Prostate gland (tissue), 2 donors: ENCODE data around the gene IRF4. TPM values are rescaled to one million over a fixed set of nuclear protein-coding genes. Genes with fewer than 3 reads are reported as not detected.

Experiments used
- DNase-seq: peaks from one replicate; pipeline ENCODE4 v3.0.0-alpha.2; 2019; ENCODE audit warnings: low spot score
- H3K27ac ChIP-seq, 2 donors: fragments of 200-600 bp; sonication (generic); 2 replicates each; pipeline ENCODE4 v1.5.1; 2017 to 2019
- H3K27me3 ChIP-seq: fragments of 200-600 bp; sonication (generic); replicated peaks from 2 replicates; pipeline ENCODE4 v1.5.1; 2019; ENCODE audit not compliant: insufficient read depth
- H3K36me3 ChIP-seq, 2 donors: fragments of 200-600 bp; sonication (generic); 1 replicate in 1 of 2; 2 replicates in 1 of 2; pipeline versions ENCODE4 v1.5.1 to v1.8.1; 2017 to 2019
- H3K4me1 ChIP-seq: fragments of 200-600 bp; sonication (generic); replicated peaks from 2 replicates; pipeline ENCODE4 v1.5.1; 2019
- H3K4me3 ChIP-seq, 2 donors: fragments of 200-600 bp; sonication (generic); 2 replicates each; pipeline ENCODE4 v1.5.1; 2017 to 2019
- H3K9me3 ChIP-seq: fragments of 200-600 bp; sonication (generic); 2 replicates; pipeline ENCODE4 v1.5.1; 2017
- POLR2A ChIP-seq: fragments of 450-650 bp; IDR thresholded peaks from one replicate; pipeline ENCODE4 v1.6.1; 2016; ENCODE audit warnings: antibody characterized with exemption, mild to moderate bottlenecking
- POLR2AphosphoS5 ChIP-seq: sonication (generic); formaldehyde crosslinking; IDR thresholded peaks from one replicate; pipeline ENCODE4 v1.6.1; 2017; ENCODE audit warnings: antibody characterized with exemption
- WGBS: methylation state at CpG from one replicate; pipeline ENCODE4 v1.1.5; 2018; 5-methylcytosine and 5-hydroxymethylcytosine counted together
- intact Hi-C: fragments of 100-400 bp; cut with DNase I; formaldehyde crosslinking; loops from one replicate; pipeline ENCODE4 v1.14.2; 2022
- total RNA-seq, 2 donors: library from RNA; depleted of rRNA; stranded (reverse); fragments of >200 nt; gene quantifications; one replicate each; pipeline ENCODE4 v1.1.0, GENCODE V29; 2016
- TF ChIP-seq, protein P1 (sequence below), 4 experiments: fragments of 200-600 bp in 2 of 4; fragments of 450-650 bp in 2 of 4; sonication (generic) in 2 of 4; IDR thresholded peaks; 1 replicate in 3 of 4; 2 replicates in 1 of 4; pipeline ENCODE4 v1.5.1; 2016 to 2019; ENCODE audit warnings: antibody characterized with exemption in 4 of 4, mild to moderate bottlenecking in 2 of 4, moderate library complexity in 2 of 4

The IRF4 gene
- total RNA-seq, 2 donors from 2014 or later: 0.77 to 1.6 TPM

DNA sequence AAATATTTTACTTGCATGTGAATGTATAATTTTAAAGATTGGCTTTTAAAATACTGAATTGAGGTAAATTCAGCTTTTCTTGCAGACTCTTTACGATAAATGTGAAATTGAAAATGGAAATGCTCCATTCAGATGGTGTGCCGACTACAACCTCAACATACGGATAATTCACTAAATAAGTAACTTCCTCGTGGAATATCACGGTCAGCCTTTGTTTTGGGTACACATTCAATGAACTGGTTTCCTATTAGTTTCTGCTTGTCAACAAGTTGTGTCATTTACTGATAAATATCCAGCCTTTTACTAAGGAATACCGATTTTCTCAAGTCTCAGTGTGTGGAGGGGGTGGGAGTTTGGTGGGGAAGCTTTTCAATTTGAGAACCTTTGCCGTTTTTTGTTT, 2.4 kb upstream of the IRF4 start:
- H3K36me3 ChIP-seq: no peaks in the 10 kb centered on the region

DNA sequence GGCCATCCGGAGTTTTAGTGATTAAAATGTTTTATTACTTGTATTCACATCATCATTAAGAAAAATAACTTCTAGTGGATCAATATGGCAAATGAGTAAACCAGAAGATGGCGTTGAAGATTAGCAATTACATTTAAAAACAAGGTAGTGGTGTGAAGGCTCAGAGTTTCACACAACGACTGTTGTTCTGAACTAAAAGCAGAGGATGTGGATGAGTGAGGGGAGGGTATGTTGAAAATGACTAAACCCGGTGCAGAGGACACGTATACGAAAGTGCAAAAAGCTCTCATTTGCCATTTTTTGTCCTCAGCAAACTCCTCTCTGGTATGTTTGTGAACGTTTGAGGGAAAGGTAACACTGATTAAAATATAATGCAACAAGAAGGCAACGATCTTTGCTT, 1.9 kb upstream of the IRF4 start:
- Histone ChIP-seq H3K27ac (no peak overlapping the region), H3K36me3 (no peaks in the 10 kb centered on the region), H3K4me1 (peaks cover 5% of the 10 kb centered on the region), H3K9me3 (no peaks in the 10 kb centered on the region), H3K4me3 (no peak overlapping the region), H3K27me3 (peaks cover 45% of the 10 kb centered on the region)
- TF ChIP-seq POLR2AphosphoS5 (no peak), POLR2A (no peak)
- TF ChIP-seq, protein P1, sequence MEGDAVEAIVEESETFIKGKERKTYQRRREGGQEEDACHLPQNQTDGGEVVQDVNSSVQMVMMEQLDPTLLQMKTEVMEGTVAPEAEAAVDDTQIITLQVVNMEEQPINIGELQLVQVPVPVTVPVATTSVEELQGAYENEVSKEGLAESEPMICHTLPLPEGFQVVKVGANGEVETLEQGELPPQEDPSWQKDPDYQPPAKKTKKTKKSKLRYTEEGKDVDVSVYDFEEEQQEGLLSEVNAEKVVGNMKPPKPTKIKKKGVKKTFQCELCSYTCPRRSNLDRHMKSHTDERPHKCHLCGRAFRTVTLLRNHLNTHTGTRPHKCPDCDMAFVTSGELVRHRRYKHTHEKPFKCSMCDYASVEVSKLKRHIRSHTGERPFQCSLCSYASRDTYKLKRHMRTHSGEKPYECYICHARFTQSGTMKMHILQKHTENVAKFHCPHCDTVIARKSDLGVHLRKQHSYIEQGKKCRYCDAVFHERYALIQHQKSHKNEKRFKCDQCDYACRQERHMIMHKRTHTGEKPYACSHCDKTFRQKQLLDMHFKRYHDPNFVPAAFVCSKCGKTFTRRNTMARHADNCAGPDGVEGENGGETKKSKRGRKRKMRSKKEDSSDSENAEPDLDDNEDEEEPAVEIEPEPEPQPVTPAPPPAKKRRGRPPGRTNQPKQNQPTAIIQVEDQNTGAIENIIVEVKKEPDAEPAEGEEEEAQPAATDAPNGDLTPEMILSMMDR (IDR thresholded peaks at IDR 0.05): no peak
- no peak for DNase-seq
- intact Hi-C loops: no loop called here
- 43% methylated on average over 8 of the region's 8 CpGs for WGBS

More for the DNA sequence above, 2.4 kb upstream of the IRF4 start:
- no peak overlapping the region for H3K27ac ChIP-seq
- no peak for TF ChIP-seq POLR2AphosphoS5
- TF ChIP-seq, protein P1 (IDR thresholded peaks at IDR 0.05): no peak
- TF ChIP-seq POLR2A: no peak
- no peak for DNase-seq
- H3K27me3 ChIP-seq: peaks cover 45% of the 10 kb centered on the region
- no peaks in the 10 kb centered on the region for H3K9me3 ChIP-seq
- intact Hi-C loops: no loop called here
- peaks cover 5% of the 10 kb centered on the region for H3K4me1 ChIP-seq
- H3K4me3 ChIP-seq: no peak overlapping the region
- WGBS: 79% methylated on average over 7 of the region's 7 CpGs

GRCh38 chr6:390914-391558, 516 bp upstream of the IRF4 start:
- no peaks in the 10 kb centered on the region for H3K9me3 ChIP-seq
- H3K27me3 ChIP-seq: peaks cover 45% of the 10 kb centered on the region
- DNase-seq: no peak
- H3K27ac ChIP-seq: no peak overlapping the region
- 2% methylated on average over 28 of the region's 44 CpGs for WGBS
- intact Hi-C loops: no loop called here
- TF ChIP-seq, protein P1 (IDR thresholded peaks at IDR 0.05): no peak
- TF ChIP-seq POLR2A: no peak
- no peak for TF ChIP-seq POLR2AphosphoS5
- H3K4me3 ChIP-seq: peak overlapping the region; percentile 17 to 19
- no peaks in the 10 kb centered on the region for H3K36me3 ChIP-seq
- peaks cover 5% of the 10 kb centered on the region for H3K4me1 ChIP-seq

- H3K9me3 ChIP-seq: no peaks in the 10 kb centered on the region
- intact Hi-C loops: no loop called here
- peak overlapping the region; percentile 17 to 19 for H3K4me3 ChIP-seq
- H3K27ac ChIP-seq: no peak overlapping the region
- DNase-seq: no peak
- H3K27me3 ChIP-seq: peaks cover 46% of the 10 kb centered on the region
- peaks cover 5% of the 10 kb centered on the region for H3K4me1 ChIP-seq
- WGBS: 2% methylated on average over 86 of the region's 108 CpGs
- TF ChIP-seq POLR2AphosphoS5 (no peak), POLR2A (no peak)
- TF ChIP-seq, protein P1 (IDR thresholded peaks at IDR 0.05): no peak
- H3K36me3 ChIP-seq: no peaks in the 10 kb centered on the region
Observed at GRCh38 chr6:392441-393390, 1.2 kb downstream of the IRF4 start.
